H1 (cell line): ENCODE results near the gene CENPM. TPM values are rescaled to one million over a fixed set of nuclear protein-coding genes. Genes with fewer than 3 reads are reported as not detected.

ENCODE experiments used
- ASH2L ChIP-seq: fragments of 200-600, 300-600 bp; sonication (generic); IDR thresholded peaks from one replicate; pipeline ENCODE4 v1.7.1; 2017; ENCODE audit warnings: low read length
- BACH1 ChIP-seq: IDR thresholded peaks from 2 replicates; pipeline ENCODE4 v1.6.1; 2012; ENCODE audit warnings: low read length, improper control_type of control experiment
- CHD7 ChIP-seq: fragments of 300-600 bp; sonication (generic); IDR thresholded peaks from 2 replicates; pipeline ENCODE4 v1.7.1; 2012; ENCODE audit warnings: low read length, moderate library complexity, mild to moderate bottlenecking, inconsistent platforms; ENCODE audit not compliant: insufficient replicate concordance
- EZH2 ChIP-seq: fragments of 200-600 bp; sonication (generic); IDR thresholded peaks from 2 replicates; pipeline ENCODE4 v1.7.1; 2012; ENCODE audit warnings: low read depth, mild to moderate bottlenecking, moderate library complexity, low read length, inconsistent platforms; ENCODE audit not compliant: severe bottlenecking
- GABPA ChIP-seq: IDR thresholded peaks from 2 replicates; pipeline ENCODE4 v1.6.1; 2011; ENCODE audit warnings: mild to moderate bottlenecking, low read length, moderate library complexity, borderline replicate concordance; ENCODE audit not compliant: insufficient read depth
- MAX ChIP-seq: IDR thresholded peaks from 2 replicates; pipeline ENCODE4 v1.6.1; 2012; ENCODE audit warnings: inconsistent platforms
- POLR2AphosphoS5 ChIP-seq: IDR thresholded peaks from 2 replicates; pipeline ENCODE4 v1.6.1; 2011; ENCODE audit warnings: low read depth, low read length
- SIN3A ChIP-seq, 2 experiments: IDR thresholded peaks in 1 of 2; conservative IDR thresholded peaks in 1 of 2; 2 replicates each; pipeline ENCODE4 v1.6.1; 2011 to 2012; ENCODE audit warnings: low read length in 2 of 2, improper control_type of control experiment in 1 of 2, low read depth in 1 of 2, mild to moderate bottlenecking in 1 of 2
- SP2 ChIP-seq: IDR thresholded peaks from 2 replicates; pipeline ENCODE4 v1.6.1; 2012; ENCODE audit warnings: mild to moderate bottlenecking, low read length, inconsistent platforms
- SUZ12 ChIP-seq: fragments of 200-600 bp; sonication (generic); IDR thresholded peaks from 2 replicates; pipeline ENCODE4 v1.6.1; 2012; ENCODE audit warnings: mild to moderate bottlenecking, inconsistent platforms, low read length, moderate library complexity, mixed read lengths
- YY1 ChIP-seq: IDR thresholded peaks from 2 replicates; pipeline ENCODE4 v1.6.1; 2011; ENCODE audit warnings: low read depth, mild to moderate bottlenecking, low read length
- polyA plus RNA-seq, 7 experiments: library from polyadenylated mRNA; depleted of rRNA in 3 of 7; stranded (reverse) in 5 of 7; unstranded in 2 of 7; fragments of >200 nt in 5 of 7; fragments of 200-250 nt in 2 of 7; gene quantifications; 1 replicate in 5 of 7; 2 replicates in 1 of 7; 4 replicates in 1 of 7; pipeline versions ENCODE4 v1.2.1 to v1.2.3, GENCODE V29; 2011 to 2013; ENCODE audit warnings: missing spikeins in 2 of 7, mixed read lengths in 2 of 7
- total RNA-seq: library from RNA; stranded (reverse); fragmentation: NEBNext Ultra II Directional; extraction: Animal tissue kit (Norgen Biotek cat#: 25700); gene quantifications from 2 replicates; pipeline ENCODE4 v1.2.1, GENCODE V29; 2021

CENPM gene
- total and polyA plus RNA-seq, 2 of the 8 experiments (the other 6 are each of a cell fraction or from before 2014, with no cell fraction given) = 32.0 to 80.4 TPM

GRCh38 chr22:41916745-41917358 is 30.1 kb downstream of the CENPM start (continued):
- TF ChIP-seq SUZ12 (no peak), YY1 (no peak), BACH1 (no peak), POLR2AphosphoS5 (no peak), SIN3A (conservative IDR thresholded peaks at IDR 0.05 in 1 of 2, IDR thresholded peaks at IDR 0.05 in 1 of 2; ENCODE audit: low read depth in 1 of 2, low read length in 2 of 2) (no peak), EZH2 (no peak), MAX (no peak), ASH2L (no peak), SP2 (no peak), GABPA (no peak), CHD7 (no peak)
